Endothelial cell (in vitro differentiated cells): ENCODE measurements around the gene CECR2. TPM values are rescaled to one million over a fixed set of nuclear protein-coding genes. Genes with fewer than 3 reads are reported as not detected.

ENCODE experiments used
- DNase-seq: peaks from one replicate; pipeline ENCODE4 v3.0.0; 2021; ENCODE audit warnings: low spot score
- H3K27ac Mint-ChIP-seq: one replicate; pipeline ENCODE4 v1.8.0; 2021; ENCODE audit warnings: mixed read lengths, inconsistent platforms; ENCODE audit not compliant: unreplicated experiment
- H3K27me3 Mint-ChIP-seq: one replicate; pipeline ENCODE4 v1.8.0; 2021; ENCODE audit warnings: mild to moderate bottlenecking, moderate library complexity, mixed read lengths, inconsistent platforms; ENCODE audit not compliant: unreplicated experiment
- H3K36me3 Mint-ChIP-seq: one replicate; pipeline ENCODE4 v1.8.0; 2021; ENCODE audit warnings: mild to moderate bottlenecking, low read depth, mixed read lengths, inconsistent platforms; ENCODE audit not compliant: unreplicated experiment
- H3K4me1 Mint-ChIP-seq: one replicate; pipeline ENCODE4 v1.8.0; 2021; ENCODE audit warnings: mild to moderate bottlenecking, mixed read lengths, inconsistent platforms; ENCODE audit not compliant: unreplicated experiment
- H3K4me3 Mint-ChIP-seq: one replicate; pipeline ENCODE4 v1.8.0; 2021; ENCODE audit warnings: mild to moderate bottlenecking, mixed read lengths, inconsistent platforms; ENCODE audit not compliant: unreplicated experiment
- H3K9me3 Mint-ChIP-seq: one replicate; pipeline ENCODE4 v1.8.0; 2021; ENCODE audit warnings: mixed read lengths, inconsistent platforms; ENCODE audit not compliant: unreplicated experiment
- CTCF ChIP-seq: fragments of 200-600 bp; sonication (generic); IDR thresholded peaks from one replicate; pipeline ENCODE4 v1.5.0; 2021; ENCODE audit warnings: antibody characterized with exemption; ENCODE audit not compliant: unreplicated experiment
- total RNA-seq: library from RNA; stranded (reverse); fragmentation: NEBNext Ultra II Directional; extraction: Animal tissue kit (Norgen Biotek cat#: 25700); gene quantifications from one replicate; pipeline ENCODE4 v1.2.1, GENCODE V29; 2021; ENCODE audit not compliant: unreplicated experiment

Gene CECR2
- total RNA-seq, 1 donor from 2014 or later = 65.3 TPM

DNA sequence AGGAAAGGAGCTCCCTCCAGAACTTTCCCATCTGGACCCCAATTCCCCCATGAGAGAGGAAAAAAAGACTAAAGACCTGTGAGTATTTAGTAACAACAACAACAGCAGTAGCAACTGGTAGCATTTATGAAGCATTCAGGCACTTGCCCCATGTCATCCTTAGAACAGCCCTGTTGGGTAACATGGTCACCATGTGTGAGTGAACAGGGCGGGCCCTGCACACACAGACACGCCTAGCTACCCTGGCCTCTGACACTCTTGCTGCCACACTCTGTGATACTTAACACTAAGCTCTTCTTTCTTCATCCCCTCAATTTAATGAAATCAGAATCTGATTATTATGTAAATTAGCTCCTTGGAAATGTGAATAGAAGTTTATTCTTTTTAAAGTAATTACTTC lies 167.9 kb downstream of the CECR2 start:
- no peak overlapping the region for H3K27ac Mint-ChIP-seq
- H3K36me3 Mint-ChIP-seq = peaks cover 42% of the 10 kb centered on the region
- H3K4me3 Mint-ChIP-seq = no peak overlapping the region
- no peak for TF ChIP-seq CTCF
- H3K4me1 Mint-ChIP-seq = peaks cover 3% of the 10 kb centered on the region
- no peak for DNase-seq
- no peaks in the 10 kb centered on the region for H3K27me3 Mint-ChIP-seq
- H3K9me3 Mint-ChIP-seq = no peaks in the 10 kb centered on the region

DNA sequence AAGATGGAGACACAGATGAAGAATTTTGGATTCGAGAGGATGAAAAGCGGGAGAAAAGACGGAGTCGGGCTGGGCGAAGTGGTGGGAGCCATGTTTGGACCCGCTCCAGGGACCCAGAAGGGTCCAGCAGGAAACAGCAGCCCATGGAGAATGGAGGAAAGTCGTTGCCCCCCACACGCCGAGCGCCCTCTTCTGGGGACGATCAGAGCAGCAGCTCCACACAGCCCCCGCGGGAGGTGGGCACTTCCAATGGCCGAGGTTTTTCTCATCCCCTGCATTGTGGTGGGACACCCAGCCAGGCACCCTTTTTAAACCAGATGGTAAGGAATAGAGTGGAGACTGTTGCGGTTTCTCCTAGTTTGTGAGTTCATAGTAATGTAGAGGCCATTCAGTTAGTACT lies 171.2 kb downstream of the CECR2 start:
- no peak for TF ChIP-seq CTCF
- no peak overlapping the region for H3K4me3 Mint-ChIP-seq
- no peaks in the 10 kb centered on the region for H3K27me3 Mint-ChIP-seq
- peak overlapping the region; percentile 30 for H3K27ac Mint-ChIP-seq
- H3K9me3 Mint-ChIP-seq = no peaks in the 10 kb centered on the region
- H3K36me3 Mint-ChIP-seq = peaks cover 56% of the 10 kb centered on the region
- peak; percentile 14 for DNase-seq
- peaks cover 3% of the 10 kb centered on the region for H3K4me1 Mint-ChIP-seq

- no peaks in the 10 kb centered on the region for H3K27me3 Mint-ChIP-seq
- no peak for DNase-seq
- H3K36me3 Mint-ChIP-seq = peaks cover 56% of the 10 kb centered on the region
- no peak for TF ChIP-seq CTCF
- no peaks in the 10 kb centered on the region for H3K9me3 Mint-ChIP-seq
- peak overlapping the region; percentile 75 for H3K27ac Mint-ChIP-seq
- peaks cover 3% of the 10 kb centered on the region for H3K4me1 Mint-ChIP-seq
- no peak overlapping the region for H3K4me3 Mint-ChIP-seq
These were observed 172.2 kb downstream of the CECR2 start for GRCh38 chr22:17541476-17541875.

- no peak overlapping the region for H3K27ac Mint-ChIP-seq
- no peak for TF ChIP-seq CTCF
- H3K36me3 Mint-ChIP-seq = peaks cover 49% of the 10 kb centered on the region
- H3K9me3 Mint-ChIP-seq = no peaks in the 10 kb centered on the region
- no peak overlapping the region for H3K4me3 Mint-ChIP-seq
- DNase-seq = no peak
- H3K4me1 Mint-ChIP-seq = peaks cover 3% of the 10 kb centered on the region
- no peaks in the 10 kb centered on the region for H3K27me3 Mint-ChIP-seq
These were observed 173.2 kb downstream of the CECR2 start for GRCh38 chr22:17542452-17542851.

DNA sequence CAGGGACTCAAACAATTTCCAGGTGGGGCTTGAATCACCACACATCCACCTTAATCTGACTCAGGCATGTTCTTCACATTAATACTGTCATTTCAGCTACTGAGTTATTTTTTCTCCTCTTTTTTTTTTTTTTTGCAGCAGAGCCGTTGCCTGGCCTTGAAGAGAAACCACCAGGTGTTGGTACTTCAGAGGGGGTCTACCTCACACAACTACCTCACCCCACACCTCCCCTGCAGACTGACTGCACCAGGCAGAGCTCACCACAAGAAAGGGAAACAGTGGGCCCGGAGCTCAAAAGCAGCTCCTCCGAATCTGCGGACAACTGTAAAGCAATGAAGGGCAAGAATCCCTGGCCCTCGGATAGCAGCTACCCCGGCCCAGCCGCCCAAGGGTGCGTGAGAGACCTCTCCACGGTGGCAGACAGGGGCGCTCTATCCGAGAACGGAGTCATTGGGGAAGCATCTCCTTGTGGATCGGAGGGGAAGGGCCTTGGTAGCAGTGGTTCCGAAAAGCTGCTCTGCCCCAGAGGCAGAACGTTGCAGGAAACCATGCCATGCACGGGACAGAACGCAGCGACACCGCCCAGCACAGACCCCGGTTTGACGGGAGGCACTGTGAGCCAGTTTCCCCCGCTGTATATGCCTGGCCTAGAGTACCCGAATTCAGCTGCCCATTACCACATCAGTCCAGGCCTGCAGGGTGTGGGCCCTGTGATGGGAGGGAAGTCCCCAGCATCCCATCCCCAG lies 178.9 kb downstream of the CECR2 start:
- Mint-ChIP-seq H3K27ac (peak overlapping the region; percentile 41), H3K27me3 (peaks cover 10% of the 10 kb centered on the region), H3K4me1 (peaks cover 4% of the 10 kb centered on the region), H3K9me3 (no peaks in the 10 kb centered on the region), H3K36me3 (peaks cover 49% of the 10 kb centered on the region), H3K4me3 (no peak overlapping the region)
- no peak for TF ChIP-seq CTCF
- DNase-seq = no peak
